ENCODE data around the gene PAX4.
A peak's percentile ranks its signal among the peaks of the same experiment; 100 is the strongest.

The PAX4 gene

GRCh38 chr7:127647636-127648035 is 29.7 kb upstream of the PAX4 start:
- H3K4me3 ChIP-seq (ENCODE audit: low read length), result no peak overlapping the region
- TF ChIP-seq, protein P1, sequence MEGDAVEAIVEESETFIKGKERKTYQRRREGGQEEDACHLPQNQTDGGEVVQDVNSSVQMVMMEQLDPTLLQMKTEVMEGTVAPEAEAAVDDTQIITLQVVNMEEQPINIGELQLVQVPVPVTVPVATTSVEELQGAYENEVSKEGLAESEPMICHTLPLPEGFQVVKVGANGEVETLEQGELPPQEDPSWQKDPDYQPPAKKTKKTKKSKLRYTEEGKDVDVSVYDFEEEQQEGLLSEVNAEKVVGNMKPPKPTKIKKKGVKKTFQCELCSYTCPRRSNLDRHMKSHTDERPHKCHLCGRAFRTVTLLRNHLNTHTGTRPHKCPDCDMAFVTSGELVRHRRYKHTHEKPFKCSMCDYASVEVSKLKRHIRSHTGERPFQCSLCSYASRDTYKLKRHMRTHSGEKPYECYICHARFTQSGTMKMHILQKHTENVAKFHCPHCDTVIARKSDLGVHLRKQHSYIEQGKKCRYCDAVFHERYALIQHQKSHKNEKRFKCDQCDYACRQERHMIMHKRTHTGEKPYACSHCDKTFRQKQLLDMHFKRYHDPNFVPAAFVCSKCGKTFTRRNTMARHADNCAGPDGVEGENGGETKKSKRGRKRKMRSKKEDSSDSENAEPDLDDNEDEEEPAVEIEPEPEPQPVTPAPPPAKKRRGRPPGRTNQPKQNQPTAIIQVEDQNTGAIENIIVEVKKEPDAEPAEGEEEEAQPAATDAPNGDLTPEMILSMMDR (conservative IDR thresholded peaks at IDR 0.05; ENCODE audit: low read depth, low read length), result no peak
- no peak for DNase-seq (ENCODE audit: low read depth)

- TF ChIP-seq, protein P1 (conservative IDR thresholded peaks at IDR 0.05; ENCODE audit: low read depth, low read length), result no peak
- no peak for DNase-seq (ENCODE audit: low read depth)
- H3K4me3 ChIP-seq (ENCODE audit: low read length), result no peak overlapping the region
Measured at GRCh38 chr7:127644484-127644883, 26.5 kb upstream of the PAX4 start.

DNA sequence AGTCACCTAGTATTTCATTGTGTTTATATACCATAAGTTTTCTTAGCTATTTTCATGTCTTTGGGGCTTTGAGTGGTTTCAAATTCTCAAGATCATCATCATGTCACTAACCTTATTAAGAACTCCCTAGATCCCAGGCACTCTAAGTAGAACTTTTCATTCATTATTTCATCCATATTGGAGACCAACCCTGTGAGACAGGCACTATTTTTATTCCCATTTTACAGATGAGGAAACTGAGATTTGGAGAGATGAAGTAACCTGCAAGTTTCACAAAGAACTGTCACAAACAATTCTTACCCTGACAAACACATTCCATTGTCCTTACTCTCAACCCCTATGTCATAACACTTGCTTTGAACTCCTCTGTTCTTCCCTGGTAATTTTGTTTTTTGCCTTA is 20.3 kb upstream of the PAX4 start:
- H3K4me3 ChIP-seq (ENCODE audit: low read length), result no peak overlapping the region
- no peak for DNase-seq (ENCODE audit: low read depth)
- TF ChIP-seq, protein P1 (conservative IDR thresholded peaks at IDR 0.05; ENCODE audit: low read depth, low read length), result no peak

DNA sequence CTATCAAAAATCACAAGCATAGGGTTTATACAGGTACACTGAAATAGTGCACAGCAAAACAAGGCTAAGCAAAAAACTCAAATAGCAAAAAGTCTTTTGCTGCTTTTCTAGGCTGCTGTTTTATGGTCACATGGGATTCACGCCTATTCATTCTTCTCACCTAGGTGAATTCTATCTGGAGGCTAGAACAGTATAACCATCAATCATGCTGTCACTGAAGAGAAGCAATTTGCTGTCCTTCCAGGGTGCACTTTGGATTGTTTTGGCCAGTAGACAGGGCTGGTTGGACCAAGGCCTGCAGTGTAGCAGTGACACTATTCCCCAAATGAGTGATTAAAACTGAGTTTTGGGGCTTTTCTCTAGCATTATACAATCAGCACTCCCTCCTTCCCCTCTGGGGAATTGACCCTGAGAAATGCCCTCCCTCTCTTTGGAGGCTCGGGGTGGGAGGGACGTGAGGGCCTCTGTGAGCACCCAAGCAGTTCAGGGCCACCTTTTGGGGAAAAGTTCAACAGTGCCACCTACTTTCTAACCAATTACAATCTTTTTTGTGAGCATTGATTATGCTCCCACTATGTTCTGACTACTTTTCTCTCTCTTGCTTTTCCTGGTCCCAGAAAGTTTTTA is 17.8 kb upstream of the PAX4 start:
- H3K4me3 ChIP-seq (ENCODE audit: low read length), result no peak overlapping the region
- TF ChIP-seq, protein P1 (conservative IDR thresholded peaks at IDR 0.05; ENCODE audit: low read depth, low read length), result no peak

GRCh38 chr7:127632276-127632910 is 14.5 kb upstream of the PAX4 start:
- DNase-seq (ENCODE audit: low read depth), result no peak
- no peak overlapping the region for H3K4me3 ChIP-seq (ENCODE audit: low read length)
- TF ChIP-seq, protein P1 (conservative IDR thresholded peaks at IDR 0.05; ENCODE audit: low read depth, low read length), result no peak

More for the DNA sequence above, 17.8 kb upstream of the PAX4 start:
- DNase-seq (ENCODE audit: low read depth), result no peak

DNA sequence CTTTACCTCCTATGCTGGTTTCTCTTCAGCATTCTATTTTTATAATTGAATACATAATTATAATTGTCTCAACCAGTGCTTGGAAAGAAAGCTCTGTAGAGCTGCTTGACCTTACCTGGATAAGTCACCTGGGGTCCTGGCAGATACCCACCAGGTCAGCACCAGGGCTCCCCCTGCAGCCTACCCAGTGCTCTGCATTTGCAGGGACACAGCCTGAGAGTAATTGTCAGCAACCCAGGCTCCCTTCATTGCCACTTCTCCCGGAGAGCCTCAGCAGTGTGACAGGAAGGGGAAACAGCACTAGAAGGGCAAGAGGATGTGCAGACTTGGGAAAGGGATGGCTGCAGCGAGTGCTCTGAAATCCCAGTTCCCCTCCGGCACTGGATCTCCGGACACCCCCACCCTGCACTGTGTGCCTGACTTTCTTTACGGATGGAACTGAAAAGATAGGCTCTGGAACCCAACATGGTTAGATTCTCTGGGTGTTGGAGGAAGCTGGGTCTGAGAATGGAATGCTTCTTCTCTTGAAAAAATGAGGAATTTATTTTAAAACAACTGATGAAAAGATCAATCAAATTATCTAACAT is 11.4 kb upstream of the PAX4 start:
- no peak overlapping the region for H3K4me3 ChIP-seq (ENCODE audit: low read length)
- TF ChIP-seq, protein P1 (conservative IDR thresholded peaks at IDR 0.05; ENCODE audit: low read depth, low read length), result peak; percentile 69
- no peak for DNase-seq (ENCODE audit: low read depth)

DNA sequence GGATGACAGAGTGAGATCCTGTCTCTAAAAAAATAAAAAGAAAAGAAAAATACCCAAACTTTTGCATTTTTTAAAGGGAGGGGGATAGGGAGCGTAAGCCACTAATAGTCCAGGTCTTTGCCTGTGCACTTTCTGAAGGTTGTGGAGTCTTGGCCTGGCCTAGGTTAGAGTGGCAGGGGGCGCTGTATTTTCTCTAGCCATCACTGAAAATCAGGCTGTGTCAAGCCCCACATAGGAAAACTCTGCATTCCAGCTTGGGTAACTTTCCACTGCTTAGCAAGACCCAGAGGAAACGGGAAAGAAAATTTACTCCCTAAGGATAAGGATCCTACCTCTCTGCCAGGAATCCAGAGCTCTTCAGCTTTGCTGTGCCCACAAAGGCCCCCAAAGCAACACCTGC is 10.5 kb upstream of the PAX4 start:
- H3K4me3 ChIP-seq (ENCODE audit: low read length), result no peak overlapping the region
- DNase-seq (ENCODE audit: low read depth), result no peak
- TF ChIP-seq, protein P1 (conservative IDR thresholded peaks at IDR 0.05; ENCODE audit: low read depth, low read length), result peak; percentile 44
